Measurements from ENCODE around the gene ARF6.

Gene ARF6

DNA sequence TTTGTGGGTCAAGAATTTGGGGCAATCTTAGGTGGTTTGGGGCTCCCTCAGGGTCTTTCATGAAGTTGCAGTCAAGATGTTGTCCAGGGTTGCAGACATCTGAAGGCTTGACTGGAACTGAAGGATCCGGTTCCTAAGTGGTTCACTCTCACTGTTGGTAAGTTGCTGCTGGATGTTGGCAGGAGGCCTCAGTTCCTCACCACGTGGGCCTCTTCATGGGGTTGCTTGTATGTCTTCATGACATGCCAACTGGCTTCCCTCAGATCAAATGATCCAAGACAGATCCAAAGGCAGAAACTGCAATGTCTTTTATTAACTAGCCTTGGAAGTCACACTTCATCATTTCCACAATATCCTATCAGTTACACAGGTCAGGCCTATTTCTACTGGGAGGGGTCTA, 49.2 kb downstream of the ARF6 start:
- no peaks in the 10 kb centered on the region for H3K9me3 ChIP-seq (ENCODE audit: low read length)
- H3K4me1 ChIP-seq (ENCODE audit: insufficient read depth, low read length): no peaks in the 10 kb centered on the region
- no peak overlapping the region for H3K4me3 ChIP-seq (ENCODE audit: low read length)
- peaks cover 2% of the 10 kb centered on the region for H3K27me3 ChIP-seq (ENCODE audit: insufficient read depth, low read length)
- no peak overlapping the region for H2AFZ ChIP-seq (ENCODE audit: low read depth, low read length)
- H3K36me3 ChIP-seq (ENCODE audit: insufficient read depth, low read length): no peaks in the 10 kb centered on the region

DNA sequence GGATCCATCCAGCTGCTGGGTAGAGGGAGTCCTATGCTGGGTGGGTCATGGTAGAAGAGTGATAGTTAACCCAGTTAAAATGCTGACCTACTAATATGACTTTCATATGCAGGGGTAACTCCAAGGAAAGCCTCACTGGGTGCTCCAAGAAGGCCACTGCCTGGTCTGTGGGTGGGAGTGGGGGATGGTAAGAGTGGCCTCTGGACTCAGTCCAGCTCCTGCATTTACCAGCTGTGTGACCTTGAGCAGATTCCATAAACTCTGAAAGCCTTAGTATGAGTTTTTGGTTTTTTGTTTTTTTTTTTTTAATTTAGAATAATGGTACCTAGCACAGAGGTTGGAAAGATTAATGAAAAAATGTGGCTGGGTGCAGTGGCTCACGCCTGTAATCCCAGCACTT, 51.6 kb downstream of the ARF6 start:
- Histone ChIP-seq H2AFZ (ENCODE audit: low read depth, low read length) (no peak overlapping the region), H3K36me3 (ENCODE audit: insufficient read depth, low read length) (no peaks in the 10 kb centered on the region), H3K27me3 (ENCODE audit: insufficient read depth, low read length) (peaks cover 2% of the 10 kb centered on the region), H3K9me3 (ENCODE audit: low read length) (no peaks in the 10 kb centered on the region), H3K4me1 (ENCODE audit: insufficient read depth, low read length) (no peaks in the 10 kb centered on the region), H3K4me3 (ENCODE audit: low read length) (no peak overlapping the region)

DNA sequence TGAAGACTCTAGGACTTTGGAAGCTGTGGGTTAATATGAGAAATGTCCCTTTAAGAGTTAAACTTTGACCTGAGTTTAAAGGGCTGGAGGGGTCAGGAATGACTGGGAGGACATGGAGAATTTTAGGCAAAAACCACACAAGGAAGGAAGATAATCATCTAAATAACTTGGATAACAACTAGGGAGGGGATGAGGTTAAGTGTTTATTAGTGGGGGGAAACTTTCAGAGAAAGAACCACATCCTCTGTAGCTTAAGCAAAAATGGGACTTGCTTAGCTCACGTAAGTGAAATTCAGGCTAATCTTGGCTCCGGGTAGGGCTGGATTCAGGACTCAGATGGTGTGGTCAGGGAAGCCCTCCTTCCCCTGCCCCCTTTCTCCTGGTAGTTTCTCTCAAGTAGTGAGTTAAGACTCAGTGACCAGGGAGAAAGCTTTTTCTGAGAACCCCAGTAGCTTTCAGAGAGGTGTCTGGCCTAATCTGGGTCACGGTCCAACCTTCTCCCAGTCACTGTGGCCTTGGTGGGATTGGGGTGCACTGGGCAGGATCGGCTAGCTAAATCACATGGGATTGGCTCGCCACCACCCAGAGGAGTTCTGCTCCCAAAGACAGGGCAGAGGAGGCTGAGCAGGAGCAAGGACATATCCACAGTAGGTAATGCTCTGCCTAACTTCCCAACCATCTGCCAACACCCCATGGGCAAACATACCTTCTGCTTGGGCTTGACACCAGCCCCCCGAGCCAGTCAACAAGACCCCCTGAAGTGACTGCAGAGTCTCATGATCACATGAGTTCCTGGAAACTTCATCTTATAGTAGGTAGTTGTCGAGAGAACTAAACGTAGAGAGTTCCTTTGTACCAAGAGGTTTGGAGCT, 52.8 kb downstream of the ARF6 start:
- no peaks in the 10 kb centered on the region for H3K4me1 ChIP-seq (ENCODE audit: insufficient read depth, low read length)
- H3K9me3 ChIP-seq (ENCODE audit: low read length): no peaks in the 10 kb centered on the region

More for the DNA sequence above, 52.8 kb downstream of the ARF6 start:
- Histone ChIP-seq H3K36me3 (ENCODE audit: insufficient read depth, low read length) (no peaks in the 10 kb centered on the region), H3K4me3 (ENCODE audit: low read length) (no peak overlapping the region), H2AFZ (ENCODE audit: low read depth, low read length) (no peak overlapping the region), H3K27me3 (ENCODE audit: insufficient read depth, low read length) (peaks cover 2% of the 10 kb centered on the region)

Measured in neuron (in vitro differentiated cells).